RPMI8226 (cell line): ENCODE measurements around the gene UNK.

Experiments used
- DNase-seq: peaks from one replicate; pipeline ENCODE4 v3.0.0-alpha.2; 2015

UNK gene

GRCh38 chr17:75823257-75824041, 38.8 kb downstream of the UNK start:
- no peak for DNase-seq

- DNase-seq, result no peak
Observed at GRCh38 chr17:75824050-75824552, 39.5 kb downstream of the UNK start.

- DNase-seq, result no peak
Observed at GRCh38 chr17:75824666-75825065, 40.1 kb downstream of the UNK start.

- no peak for DNase-seq
Observed at GRCh38 chr17:75825149-75825552, 40.5 kb downstream of the UNK start.

- no peak for DNase-seq
Observed at GRCh38 chr17:75825748-75826370, 41.3 kb downstream of the UNK start.

GRCh38 chr17:75826561-75827307, 42.1 kb downstream of the UNK start:
- no peak for DNase-seq

GRCh38 chr17:75827308-75828075, 42.9 kb downstream of the UNK start:
- DNase-seq, result peak; percentile 74

- no peak for DNase-seq
Observed at GRCh38 chr17:75828076-75828400, 43.4 kb downstream of the UNK start.

GRCh38 chr17:75828741-75829140, 44.1 kb downstream of the UNK start:
- no peak for DNase-seq

GRCh38 chr17:75829747-75830146, 45.1 kb downstream of the UNK start:
- DNase-seq, result no peak

GRCh38 chr17:75830164-75831031, 45.8 kb downstream of the UNK start:
- DNase-seq, result no peak

- no peak for DNase-seq
Observed at GRCh38 chr17:75831032-75831571, 46.5 kb downstream of the UNK start.

GRCh38 chr17:75832164-75832651, 47.6 kb downstream of the UNK start:
- no peak for DNase-seq

GRCh38 chr17:75832652-75833400, 48.2 kb downstream of the UNK start:
- peak; percentile 49 for DNase-seq

- no peak for DNase-seq
Observed at GRCh38 chr17:75834279-75834920, 49.8 kb downstream of the UNK start.

GRCh38 chr17:75834928-75835653, 50.5 kb downstream of the UNK start:
- no peak for DNase-seq

GRCh38 chr17:75835654-75835987, 51.0 kb downstream of the UNK start:
- no peak for DNase-seq

- no peak for DNase-seq
Observed at GRCh38 chr17:75836605-75837004, 52.0 kb downstream of the UNK start.

- DNase-seq, result no peak
Observed at GRCh38 chr17:75837899-75838298, 53.3 kb downstream of the UNK start.

- no peak for DNase-seq
Observed at GRCh38 chr17:75838410-75838809, 53.8 kb downstream of the UNK start.
